ENCODE measurements around the gene GCAT.

GRCh38 chr22:37801946-37802309 lies 5.8 kb upstream of the GCAT start:
- TF ChIP-seq CTCF (IDR thresholded peaks at IDR 0.05) (no peak), POLR2A (IDR thresholded peaks at IDR 0.05) (no peak)
